ENCODE results near the gene KIDINS220.

DNA sequence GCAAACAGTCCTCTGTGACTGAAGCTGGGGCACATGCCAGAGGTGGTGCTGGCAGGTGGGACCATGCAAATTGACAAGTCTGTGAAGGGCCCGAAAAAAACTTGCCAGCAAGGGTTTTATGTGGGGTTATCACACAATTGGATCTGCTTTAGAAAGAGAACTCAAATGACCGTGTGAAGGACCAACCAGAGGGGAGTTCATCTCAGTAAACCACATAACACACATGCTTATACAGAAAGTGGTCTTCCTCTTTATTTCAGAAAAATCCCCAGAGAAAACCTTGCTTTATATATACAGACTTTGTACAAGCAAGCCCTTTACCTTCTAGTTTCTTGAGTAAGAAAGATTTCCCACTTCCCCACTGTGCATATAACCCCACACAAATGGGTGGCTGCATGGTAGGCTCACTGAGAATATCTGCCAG is 46.7 kb downstream of the KIDINS220 start:
- TF ChIP-seq, protein P1, sequence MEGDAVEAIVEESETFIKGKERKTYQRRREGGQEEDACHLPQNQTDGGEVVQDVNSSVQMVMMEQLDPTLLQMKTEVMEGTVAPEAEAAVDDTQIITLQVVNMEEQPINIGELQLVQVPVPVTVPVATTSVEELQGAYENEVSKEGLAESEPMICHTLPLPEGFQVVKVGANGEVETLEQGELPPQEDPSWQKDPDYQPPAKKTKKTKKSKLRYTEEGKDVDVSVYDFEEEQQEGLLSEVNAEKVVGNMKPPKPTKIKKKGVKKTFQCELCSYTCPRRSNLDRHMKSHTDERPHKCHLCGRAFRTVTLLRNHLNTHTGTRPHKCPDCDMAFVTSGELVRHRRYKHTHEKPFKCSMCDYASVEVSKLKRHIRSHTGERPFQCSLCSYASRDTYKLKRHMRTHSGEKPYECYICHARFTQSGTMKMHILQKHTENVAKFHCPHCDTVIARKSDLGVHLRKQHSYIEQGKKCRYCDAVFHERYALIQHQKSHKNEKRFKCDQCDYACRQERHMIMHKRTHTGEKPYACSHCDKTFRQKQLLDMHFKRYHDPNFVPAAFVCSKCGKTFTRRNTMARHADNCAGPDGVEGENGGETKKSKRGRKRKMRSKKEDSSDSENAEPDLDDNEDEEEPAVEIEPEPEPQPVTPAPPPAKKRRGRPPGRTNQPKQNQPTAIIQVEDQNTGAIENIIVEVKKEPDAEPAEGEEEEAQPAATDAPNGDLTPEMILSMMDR (IDR thresholded peaks at IDR 0.05; ENCODE audit: poor library complexity, severe bottlenecking): no peak
- no peak for TF ChIP-seq TAF1 (IDR thresholded peaks at IDR 0.05; ENCODE audit: low read depth)
- no peak for TF ChIP-seq EZH2 (IDR thresholded peaks at IDR 0.05; ENCODE audit: borderline replicate concordance, insufficient read depth, low read length, poor library complexity, severe bottlenecking)
- TF ChIP-seq, protein P2, sequence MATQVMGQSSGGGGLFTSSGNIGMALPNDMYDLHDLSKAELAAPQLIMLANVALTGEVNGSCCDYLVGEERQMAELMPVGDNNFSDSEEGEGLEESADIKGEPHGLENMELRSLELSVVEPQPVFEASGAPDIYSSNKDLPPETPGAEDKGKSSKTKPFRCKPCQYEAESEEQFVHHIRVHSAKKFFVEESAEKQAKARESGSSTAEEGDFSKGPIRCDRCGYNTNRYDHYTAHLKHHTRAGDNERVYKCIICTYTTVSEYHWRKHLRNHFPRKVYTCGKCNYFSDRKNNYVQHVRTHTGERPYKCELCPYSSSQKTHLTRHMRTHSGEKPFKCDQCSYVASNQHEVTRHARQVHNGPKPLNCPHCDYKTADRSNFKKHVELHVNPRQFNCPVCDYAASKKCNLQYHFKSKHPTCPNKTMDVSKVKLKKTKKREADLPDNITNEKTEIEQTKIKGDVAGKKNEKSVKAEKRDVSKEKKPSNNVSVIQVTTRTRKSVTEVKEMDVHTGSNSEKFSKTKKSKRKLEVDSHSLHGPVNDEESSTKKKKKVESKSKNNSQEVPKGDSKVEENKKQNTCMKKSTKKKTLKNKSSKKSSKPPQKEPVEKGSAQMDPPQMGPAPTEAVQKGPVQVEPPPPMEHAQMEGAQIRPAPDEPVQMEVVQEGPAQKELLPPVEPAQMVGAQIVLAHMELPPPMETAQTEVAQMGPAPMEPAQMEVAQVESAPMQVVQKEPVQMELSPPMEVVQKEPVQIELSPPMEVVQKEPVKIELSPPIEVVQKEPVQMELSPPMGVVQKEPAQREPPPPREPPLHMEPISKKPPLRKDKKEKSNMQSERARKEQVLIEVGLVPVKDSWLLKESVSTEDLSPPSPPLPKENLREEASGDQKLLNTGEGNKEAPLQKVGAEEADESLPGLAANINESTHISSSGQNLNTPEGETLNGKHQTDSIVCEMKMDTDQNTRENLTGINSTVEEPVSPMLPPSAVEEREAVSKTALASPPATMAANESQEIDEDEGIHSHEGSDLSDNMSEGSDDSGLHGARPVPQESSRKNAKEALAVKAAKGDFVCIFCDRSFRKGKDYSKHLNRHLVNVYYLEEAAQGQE (IDR thresholded peaks at IDR 0.05; ENCODE audit: borderline replicate concordance): no peak
- no peak for TF ChIP-seq POLR2AphosphoS5 (IDR thresholded peaks at IDR 0.05)
- no peak for TF ChIP-seq SMC3 (conservative IDR thresholded peaks at IDR 0.05; ENCODE audit: poor library complexity)
